Hematopoietic multipotent progenitor cell treated with erythropoietin and hydrocortisone succinate and interleukin-3 and kit ligand, for 15 days (in vitro differentiated cells): ENCODE measurements around the gene DEPDC4.

ENCODE experiments used
- DNase-seq: peaks from one replicate; pipeline ENCODE4 v3.0.0-alpha.2; 2015; ENCODE audit warnings: low spot score

The DEPDC4 gene

DNA sequence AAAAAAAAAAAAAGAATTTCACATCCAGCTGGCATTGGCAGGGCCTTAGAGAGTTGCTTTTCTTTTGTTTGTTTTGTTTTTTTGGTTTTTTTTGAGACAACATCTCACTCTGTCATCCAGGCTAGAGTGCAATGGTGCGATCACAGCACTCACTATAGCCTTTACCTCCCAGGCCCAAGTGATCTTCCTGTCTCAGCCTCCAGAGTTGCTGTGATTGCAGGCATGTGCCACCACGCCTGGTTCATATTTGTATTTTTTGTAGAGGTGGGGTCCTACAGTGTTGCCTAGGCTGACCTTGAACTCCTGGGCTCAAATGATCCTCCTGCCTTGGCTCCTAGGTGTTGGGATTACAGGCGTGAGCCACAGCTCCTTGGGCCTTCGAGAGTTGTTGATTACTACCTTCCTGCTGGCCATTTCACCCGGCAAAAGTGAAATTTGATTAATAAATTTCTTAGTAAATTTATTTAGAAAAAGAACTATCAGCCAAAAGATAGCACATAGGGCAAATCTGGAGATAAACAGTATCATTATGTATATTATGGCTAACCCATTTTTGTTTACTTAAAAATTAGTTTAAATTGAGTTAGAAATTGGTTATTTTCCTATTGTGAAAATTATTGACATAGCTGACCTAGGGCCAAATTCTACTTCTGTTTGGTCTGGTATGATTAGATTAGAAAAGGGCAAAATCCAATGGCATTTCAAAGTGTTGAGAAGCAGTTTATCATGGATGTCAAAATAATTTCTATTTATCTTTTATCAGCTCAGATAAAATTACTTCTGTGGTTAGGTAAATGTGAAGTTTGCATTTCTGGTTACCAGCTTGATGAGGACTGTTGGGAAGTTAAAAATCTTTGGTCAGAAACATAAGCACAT lies 53.6 kb downstream of the DEPDC4 start:
- no peak for DNase-seq

DNA sequence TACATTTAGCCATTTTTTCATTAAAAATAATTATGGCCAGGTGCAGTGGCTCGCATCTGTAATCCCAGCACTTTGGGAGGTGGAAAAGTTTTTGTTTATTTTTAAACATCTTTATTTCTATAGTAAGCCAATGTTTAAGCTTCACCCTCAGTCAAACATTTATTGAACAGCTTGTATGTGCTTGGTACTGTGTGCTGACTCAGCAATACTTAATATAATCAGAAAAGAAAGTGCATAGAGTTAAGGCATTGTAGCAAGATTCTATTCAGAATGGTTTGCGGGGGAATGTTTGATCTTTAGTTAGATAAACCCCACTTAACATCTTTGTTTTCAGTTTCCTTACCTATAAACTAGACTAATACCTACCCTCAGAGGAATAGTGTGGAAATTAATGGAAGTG lies 55.2 kb downstream of the DEPDC4 start:
- DNase-seq, result no peak

DNA sequence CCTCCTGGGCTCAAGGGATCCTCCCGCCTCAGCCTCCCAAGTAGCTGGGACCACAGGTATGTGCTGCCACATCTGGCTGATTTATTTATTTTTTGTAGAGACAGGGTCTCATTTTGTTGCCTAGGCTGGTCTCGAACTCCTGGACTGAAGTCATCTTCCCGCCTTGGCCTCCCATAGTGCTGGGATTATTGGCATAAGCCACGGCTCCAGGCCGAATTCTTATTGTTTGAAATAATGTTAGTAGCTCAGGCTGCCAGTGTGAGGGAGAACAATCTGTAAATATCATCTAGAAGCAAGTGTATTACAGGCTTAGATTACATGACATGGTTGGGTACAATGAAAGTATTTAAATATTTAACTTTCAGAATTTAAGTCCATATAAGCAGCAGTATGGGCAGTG lies 58.0 kb downstream of the DEPDC4 start:
- no peak for DNase-seq

DNA sequence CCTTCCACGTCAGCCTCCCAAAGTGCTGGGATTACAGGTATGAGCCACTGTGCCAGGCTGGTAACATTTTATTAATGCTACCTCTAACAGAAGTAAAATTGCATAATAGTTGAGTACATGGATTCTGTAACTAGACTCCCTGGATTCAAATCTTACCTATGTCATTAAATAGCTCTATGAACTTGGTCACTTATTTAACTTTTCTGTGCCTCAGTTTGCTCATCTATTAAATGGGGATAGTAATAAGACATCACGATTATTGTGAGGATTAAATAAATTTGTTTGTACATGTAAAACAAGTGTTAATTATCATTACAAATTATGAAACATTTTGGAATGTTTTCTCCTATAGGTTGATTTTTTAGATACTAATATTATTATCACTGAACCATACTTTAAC lies 59.6 kb downstream of the DEPDC4 start:
- no peak for DNase-seq

DNA sequence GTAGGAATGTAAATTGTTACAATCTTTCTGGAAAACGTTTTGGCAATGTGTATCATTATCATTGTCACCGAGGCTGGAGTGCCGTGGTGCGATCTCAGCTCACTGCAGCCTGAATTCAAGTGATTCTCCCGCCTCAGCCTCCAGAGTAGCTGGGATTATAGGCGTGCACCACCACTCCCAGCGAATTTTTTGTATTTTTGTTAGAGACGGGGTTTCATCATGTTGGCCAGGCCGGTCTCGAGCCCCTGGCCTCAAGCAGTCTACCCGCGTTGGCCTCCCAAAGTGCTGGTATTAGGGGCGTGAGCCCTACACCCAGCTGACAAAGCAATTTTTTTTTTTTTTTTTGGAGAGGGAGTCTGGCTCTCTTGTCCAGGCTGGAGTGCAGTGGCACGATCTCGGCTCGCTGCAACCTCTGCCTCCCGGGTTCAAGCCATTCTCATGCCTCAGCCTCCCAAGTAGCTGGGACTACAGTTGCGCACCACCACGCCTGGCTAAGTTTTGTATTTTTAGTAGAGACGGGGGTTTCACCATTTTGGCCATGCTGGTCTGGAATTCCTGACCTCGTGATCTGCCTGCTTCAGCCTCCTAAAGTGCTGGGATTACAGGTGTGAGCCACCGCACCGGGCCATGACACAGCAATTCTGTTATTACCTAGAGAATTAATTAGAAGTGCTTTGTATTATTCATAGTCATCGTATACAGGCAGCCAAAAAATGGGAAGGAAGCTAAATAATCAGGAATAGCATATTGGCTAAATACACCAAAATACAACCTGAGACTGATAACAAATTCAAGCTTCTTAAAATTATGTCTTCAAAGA lies 65.1 kb downstream of the DEPDC4 start:
- no peak for DNase-seq

DNA sequence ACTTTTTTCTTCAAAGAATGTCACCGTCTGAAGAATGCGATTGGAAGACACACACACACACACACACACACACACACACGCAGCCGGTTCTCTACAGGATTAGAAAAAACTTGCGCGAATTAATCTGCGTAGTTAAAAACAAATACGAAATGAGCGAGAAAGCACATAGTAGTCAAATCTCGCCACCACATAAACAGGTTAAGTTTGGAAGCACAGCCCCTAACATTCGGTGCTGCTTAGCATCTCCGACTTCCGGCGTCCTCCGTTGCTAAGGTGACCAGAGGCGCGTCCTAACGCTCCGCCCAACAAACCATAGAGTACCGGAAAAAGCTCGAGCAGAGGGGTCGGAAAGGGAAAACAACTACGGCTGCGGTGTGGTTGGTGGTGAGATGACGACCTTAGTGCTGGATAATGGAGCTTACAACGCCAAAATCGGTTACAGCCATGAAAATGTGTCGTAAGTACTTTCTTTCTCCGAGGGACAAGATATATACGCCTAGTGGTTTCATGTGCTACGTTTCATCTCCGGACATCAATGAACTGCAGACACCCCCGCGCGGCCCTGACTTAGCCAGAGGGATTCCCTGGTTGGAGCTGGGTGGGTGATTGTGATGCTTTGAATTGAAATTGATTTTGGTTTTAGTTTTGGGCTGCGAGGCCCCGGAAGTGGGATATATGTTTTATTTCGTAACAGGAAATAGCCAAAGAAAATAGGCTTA lies 66.3 kb downstream of the DEPDC4 start, which contains the start of gene ACTR6:
ACTR6 (plus strand) TSS at position 353 of the 719 bp plus-strand sequence; CDS start at position 390, 37 bp downstream.
- peak; percentile 95 for DNase-seq

DNA sequence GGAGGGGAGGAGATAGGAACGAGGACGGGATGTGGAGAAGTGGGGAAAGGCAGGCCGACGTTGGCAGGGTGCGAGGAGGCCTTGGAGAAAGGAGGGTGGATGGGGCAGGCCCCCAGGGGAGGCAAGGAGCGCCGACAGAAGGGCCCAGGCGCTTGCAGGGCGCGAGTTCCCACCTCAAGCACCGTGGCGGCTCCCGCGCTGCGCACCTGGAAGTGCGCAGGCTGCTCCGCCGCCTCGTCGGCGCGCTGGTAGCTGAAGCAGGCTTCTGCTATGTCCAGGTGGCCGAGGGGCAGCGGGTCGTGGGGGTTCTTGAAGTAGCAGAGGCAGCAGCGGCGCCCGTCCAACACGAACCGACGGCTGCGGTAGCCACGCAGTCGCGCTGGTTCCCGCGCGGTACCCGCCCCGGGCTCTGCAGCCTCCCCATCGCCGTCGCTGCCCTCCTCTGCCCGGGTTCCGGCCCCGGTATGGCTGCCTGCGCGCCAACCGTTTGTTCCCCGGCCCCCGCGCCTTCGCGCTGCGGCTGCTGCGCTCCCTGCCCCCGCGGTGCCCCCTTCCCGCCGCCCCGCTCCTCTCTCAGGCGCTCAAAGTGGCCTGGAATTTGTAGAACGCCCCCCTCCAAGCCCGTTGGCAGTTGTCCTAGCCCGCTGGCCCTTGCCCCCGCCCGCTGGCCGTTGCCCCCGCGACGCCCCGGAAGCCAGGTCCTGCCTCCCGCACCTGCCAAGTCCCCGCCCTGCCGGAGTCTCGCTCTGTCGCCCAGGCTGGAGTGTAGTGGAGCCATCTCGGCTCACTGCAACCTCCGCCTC lies 67.3 kb downstream of the DEPDC4 start:
- DNase-seq, result peak; percentile 49

DNA sequence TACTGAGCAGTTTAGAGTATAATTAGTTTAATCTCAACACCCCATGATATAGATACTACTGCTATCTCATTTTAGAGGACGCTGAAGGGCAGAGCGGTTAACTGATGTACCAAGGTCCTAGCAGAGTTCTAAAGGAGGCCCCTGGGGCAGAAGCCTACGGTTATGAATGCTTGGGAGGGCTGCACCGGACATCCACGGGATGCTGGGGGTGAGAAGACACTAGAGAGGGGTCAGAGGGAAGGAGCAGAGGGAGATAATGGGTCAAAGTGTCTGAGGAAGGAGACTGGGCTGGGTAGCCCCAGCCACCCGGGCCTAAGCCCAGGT lies 67.9 kb downstream of the DEPDC4 start:
- DNase-seq, result no peak

DNA sequence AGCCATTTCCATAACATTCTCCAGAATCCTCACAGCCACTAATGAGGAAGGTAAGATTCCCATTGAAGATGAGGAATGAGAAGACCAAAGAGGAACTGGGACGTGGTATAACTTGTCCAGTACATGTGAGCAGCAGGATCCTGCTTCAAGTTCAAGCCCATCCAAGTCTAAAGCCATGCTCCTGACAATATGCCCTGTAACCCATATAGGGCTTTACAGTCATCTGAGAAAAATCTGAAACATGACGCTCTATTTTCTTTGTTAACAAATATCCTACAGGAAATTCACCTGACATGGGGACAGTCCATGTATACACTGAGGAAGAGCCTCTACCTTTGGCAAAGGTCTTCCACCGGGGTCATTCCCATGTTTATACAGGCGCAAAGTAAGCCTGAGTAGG lies 69.4 kb downstream of the DEPDC4 start:
- DNase-seq, result no peak

DNA sequence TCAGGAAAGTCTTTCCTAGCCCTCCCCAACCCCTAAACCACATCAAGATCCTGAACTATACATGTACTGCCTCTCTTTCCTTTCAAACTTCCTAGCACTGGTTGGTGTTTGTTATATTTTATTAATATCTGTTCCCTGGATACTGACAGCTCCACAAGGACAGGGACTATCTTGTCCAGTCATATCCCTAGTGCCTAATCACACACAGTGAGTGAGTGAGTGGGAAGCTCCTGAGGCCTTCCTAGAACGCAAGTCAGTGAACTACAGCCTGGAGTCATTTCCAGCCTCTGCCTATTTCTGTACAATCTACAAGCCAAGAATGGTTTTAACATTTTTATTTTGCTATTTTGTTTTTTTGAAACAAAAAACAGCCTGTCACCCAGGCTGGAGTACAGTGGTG lies 73.8 kb downstream of the DEPDC4 start:
- no peak for DNase-seq
